AG08395 (cell line): ENCODE results near the gene HMG20A.

ENCODE experiments used
- DNase-seq: peaks from one replicate; pipeline ENCODE4 v3.0.0; 2012; ENCODE audit warnings: mixed read lengths, low spot score

Gene HMG20A

GRCh38 chr15:77478051-77478450 is 57.4 kb downstream of the HMG20A start:
- no peak for DNase-seq

DNA sequence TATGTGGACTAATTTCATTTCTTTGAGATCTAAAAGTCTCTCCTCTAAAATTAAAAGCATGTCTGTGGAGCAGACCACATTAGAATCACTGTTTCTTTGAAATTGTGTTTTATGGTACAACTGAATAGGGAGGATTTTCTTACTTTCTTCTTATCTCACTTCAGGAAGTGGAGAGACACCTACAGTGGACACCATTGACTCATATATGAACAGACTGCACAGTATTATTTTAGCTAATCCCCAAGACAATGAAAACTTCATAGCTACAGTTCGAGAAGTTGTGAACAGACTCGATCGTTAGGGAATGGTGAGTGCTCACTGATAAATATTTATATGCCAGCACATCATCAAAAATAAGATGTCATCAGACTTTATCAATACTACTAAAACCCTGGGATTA is 58.3 kb downstream of the HMG20A start:
- no peak for DNase-seq

DNA sequence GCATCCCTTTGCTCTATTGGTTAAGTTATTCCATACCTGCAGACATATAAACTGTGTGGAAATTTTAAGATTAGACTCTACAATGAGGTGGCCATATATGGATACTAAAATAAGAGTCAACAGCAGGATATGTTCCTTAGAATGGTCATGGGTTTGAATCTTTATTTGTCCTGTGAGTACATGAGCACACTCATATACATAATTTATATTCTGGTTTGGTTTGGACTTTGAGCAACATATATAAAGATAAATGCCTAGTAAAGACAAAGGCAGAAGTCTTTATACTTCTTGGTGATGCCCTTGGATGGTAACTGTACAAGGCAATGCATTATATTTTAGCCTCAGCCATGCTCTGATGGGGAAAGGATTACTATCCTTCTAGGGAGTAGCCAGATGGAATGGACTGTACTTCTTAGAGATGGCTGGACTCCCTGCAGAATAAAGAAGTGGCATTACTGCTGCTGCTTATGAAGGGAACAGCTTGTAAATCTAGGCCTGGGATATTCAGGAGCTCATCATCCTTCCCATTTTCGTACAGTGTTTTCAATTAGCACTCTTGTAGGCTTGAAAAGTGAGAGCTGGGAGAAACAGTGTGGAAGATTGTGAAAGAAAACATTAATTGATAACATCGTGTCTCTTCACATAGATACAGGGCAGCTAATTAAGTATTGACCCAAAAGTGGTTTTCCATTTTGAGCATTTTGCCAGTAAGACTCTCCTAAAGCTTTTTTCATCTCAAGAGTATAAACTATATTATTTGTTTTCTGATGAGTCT is 60.4 kb downstream of the HMG20A start:
- DNase-seq = no peak

GRCh38 chr15:77481670-77482069 is 61.0 kb downstream of the HMG20A start:
- no peak for DNase-seq

DNA sequence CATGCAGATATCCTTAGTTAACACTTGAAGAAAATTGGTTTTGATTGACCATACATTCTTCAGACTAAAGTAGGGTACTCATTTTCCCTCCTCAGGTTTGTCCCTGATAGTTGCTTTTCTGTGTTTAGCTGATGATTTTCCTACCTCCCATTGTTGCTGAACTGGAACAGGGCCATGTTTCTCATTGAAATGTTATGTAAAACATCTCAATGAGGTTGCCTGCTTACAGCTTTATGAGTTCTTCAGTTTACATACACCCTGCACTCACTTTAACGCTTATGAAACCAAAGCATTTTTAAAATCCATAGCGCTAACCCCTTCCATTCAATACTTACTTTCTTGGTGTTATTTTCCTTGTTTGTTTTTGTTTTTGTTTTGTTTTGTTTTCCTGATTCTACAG is 61.9 kb downstream of the HMG20A start:
- peak; percentile 57 for DNase-seq

DNA sequence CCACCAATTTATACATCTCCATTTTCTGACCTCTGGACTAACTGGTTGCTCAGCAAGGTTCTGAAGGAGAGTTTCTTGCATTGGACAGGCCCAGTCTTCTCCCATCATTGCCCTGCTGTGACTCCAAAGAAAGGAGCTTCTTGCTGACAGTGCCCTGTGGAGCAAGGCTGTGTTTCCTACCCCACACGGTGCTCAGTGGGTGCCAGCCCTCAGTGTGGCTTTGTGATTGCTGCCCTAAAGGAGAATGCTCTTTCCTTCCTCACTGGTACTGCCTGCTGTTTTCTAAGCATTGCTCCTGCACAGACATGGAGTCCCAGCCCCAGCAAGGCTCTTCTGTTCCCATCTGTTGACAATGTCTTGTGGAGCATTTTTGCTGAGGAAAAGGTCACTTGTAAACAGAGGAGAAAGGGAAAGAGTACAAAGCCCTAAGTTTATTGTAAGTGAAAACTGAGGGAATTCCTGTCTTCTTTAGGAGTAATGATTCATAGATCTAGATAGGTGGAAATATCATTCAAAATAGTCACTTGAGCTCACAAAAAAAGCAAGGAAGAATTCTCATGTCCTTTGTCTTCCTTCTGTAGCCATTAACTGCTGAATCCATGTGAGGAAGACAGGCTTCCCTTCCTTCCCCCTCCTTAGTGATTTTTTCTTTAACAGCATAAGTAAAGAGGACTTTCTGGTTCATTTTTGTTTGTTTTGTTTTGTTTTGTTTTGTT is 62.9 kb downstream of the HMG20A start:
- no peak for DNase-seq

DNA sequence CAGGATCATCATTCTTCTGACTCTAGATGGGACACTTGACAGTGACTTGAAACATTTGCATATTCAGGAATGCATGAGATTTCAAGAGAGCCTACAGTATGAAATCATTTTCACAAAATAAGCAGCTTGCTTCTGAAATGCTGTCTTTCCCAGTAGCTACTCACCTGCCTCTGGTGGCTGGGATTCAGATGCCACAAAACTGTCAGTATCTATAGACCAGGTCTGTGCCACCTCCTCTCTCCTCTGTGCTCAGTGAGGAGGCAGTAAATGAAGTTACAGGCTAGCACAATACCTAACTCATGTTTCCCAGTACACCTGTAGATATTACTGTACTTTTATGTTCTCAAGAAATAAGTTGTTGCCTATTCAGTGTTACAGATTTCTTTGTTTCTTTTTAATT is 64.3 kb downstream of the HMG20A start:
- DNase-seq = no peak

DNA sequence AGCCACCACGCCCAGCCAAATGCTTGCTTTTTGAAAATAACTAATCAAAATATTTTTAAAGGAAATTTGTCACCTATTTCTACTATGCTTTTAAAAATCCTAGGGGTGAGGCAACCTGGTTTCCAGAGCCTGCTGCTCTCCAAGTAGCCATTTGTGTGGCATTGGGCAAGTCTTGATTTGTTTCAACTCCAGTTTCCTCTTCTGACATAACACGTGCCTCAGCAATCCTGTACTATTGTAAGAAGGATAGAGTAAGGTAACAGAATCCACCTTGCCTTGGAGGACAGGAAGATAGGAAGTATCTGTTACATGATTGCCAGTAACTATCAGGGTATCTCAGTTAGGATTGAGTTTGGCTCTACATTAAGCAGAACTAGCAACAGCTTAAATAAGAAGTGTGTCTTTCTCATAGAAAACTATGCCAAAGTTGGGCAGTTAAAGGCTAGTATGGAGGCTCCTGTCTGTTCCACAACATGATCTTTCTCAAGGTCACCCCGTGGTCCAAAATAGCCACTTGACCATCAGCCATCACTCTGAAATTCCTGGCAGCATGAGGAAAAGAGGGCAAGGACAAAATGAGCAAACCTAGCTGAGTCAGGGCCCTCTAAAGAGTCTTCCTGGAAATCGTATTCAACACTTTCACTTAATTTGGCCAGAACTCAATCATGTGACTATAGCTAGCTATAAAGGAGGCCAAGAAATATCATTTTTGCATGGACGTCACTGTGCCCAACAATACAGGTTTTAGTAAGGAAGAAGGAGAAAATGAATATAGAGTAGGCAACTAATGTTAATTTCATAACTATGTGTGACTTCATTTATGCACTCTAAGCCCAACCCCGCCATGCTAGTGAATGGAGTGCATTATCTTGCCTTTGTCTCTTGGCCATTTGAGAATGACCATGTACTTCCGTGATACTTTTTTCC is 66.1 kb downstream of the HMG20A start:
- DNase-seq = no peak

- DNase-seq = no peak
These were observed 66.8 kb downstream of the HMG20A start for GRCh38 chr15:77487469-77487842.

DNA sequence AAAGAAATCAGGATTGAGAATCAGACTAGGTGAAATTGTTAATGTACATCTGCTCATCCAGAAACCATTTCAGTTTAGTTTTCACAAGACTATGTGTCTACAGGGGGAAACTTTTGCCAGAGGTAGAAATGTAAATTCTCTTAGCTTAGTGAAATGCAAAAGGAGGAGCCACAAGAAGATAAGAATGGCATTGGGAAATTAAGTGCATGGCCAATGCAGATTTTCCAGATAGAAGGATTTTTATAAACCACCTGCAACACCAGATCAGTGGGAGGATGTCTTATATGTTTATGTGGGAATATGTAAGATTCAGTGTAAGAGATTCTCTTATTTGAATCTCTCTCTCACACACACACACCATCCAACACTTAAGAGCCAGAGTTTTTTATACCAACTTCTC is 67.2 kb downstream of the HMG20A start:
- DNase-seq = no peak

DNA sequence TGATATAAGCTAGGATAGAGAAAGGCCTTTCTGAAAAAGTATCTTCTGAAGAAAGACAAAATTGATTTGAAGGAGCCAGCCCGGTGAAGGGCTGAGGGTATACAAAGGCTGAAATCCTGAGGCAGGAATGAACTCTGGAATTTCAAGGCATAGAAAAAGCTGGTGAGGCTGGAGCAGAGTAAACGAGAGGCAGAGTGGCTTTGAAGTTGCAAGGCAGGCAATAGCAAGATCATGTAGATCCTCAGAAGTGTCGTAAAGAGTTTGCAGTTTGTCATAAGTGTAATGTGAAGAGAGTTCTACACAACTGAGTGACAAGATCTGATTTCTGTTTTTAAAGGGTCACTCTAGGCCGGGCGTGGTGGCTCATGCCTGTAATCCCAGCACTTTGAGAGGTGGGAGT is 69.0 kb downstream of the HMG20A start:
- no peak for DNase-seq

DNA sequence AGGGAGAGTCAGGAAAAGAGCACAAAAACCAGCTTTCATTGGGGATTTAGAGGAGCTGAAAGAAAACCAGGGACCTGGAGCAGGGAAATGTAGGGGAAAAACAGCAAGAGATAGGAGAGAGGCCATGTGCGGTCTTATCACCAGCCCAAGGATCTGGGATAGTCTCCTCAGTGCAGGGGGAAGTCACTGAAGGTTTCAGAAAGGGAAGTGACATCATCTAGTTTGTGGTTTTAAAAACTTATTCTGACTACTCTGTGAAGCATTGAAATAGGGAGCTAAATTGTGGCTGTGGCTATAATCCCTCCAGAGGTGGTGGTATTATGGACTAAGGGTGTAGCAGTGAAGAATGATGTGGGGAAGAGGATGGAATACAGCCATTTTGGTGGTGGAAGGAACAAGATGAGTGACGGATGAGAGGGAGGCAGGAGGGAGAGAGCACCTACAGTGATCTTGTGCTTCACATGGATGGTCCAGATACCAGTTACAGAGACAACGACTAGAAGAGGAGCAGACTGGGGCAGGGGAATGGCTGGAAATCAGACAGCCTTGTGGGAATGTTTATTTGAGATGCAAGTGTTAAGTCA is 72.7 kb downstream of the HMG20A start:
- peak; percentile 17 for DNase-seq

DNA sequence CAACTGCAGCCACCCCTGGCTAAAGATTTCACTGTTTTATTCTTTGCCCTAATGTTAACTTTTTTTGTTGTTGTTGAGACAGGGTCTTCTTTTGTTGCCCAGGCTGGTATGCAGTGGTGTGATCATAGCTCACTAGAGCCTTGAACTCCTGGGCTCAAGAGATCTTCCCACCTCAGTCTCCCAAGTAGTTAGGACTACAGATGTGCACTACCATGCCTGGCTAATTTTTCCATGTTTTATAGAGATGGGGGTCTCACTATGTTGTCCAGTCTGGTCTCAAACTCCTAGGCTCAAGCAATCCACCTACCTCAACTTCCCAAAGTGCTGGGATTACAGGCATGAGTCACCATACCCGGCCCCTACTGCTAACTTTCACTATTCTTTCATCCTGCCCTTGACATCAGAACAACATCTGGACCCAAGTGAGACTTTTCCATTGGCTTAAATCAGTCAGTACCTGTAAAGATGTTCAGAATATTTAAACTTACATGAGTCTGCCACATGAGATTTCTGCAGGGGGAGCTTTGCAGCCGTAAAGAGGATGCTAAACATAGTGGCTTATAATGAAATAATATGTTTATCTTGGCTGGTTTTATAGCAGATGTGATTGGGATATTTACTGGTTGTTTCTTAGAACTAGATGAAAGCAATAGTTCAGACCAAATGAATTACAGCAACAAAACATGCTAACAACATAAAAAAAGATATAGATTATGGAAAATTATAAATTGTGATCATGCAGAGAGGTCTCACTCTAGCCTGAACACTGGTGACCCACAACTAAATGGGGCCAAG is 73.6 kb downstream of the HMG20A start:
- DNase-seq = no peak

DNA sequence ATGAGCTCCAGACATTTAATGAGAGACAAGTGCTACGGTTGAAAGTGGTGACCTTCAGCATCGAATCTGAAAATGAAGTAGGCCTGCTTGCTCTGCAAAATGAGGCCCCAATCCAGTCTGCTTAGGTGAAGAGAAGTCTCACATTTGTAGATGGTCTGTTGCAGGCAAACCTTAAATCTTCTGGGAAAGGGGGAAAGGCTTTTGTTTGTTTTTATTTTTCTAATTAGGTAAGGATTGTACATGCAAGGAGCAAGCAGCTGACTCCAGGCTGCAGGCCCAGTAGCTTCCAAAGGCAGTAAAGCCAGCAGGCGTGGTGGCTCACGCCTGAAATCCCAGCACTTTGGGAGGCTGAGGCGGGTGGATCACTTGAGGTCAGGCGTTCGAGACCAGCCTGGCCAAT is 74.3 kb downstream of the HMG20A start:
- no peak for DNase-seq

DNA sequence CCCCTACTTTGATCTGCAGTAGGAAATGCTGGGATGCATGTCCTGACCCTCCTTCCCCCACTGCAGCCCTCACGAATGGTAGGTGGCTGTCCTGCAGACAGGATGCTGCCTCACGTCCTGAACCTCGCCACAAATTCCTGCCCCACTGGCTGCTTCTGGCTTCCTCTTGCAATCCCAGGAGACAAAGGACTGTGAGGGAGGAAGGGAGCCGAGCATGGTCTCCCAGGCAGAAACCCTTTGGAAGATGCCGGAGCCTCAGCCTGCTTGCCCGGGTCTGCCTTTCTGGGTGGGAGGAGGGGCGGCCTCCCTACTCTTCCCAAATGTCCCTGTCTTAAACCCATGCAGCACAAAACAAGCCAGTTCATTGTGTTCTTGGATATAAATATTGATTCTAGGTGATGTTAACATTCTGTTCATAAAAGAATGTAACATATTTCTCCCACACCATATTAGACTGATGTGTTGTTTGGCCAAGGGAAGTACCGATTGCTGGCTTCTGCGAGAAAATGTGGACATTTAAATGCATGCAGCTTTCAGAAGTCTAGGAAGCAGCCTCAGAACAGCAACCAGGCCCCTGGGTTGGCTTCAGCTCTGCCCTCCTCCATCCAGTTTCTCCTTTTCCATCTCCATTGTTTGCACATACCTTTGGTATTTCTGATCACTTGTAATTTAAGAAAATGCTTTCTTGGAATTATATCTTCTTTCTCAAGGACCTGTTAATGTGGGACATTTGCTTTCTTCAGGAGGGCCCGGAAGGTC is 75.3 kb downstream of the HMG20A start:
- peak; percentile 18 for DNase-seq

- peak; percentile 92 for DNase-seq
These were observed 76.0 kb downstream of the HMG20A start for GRCh38 chr15:77496715-77497109.

DNA sequence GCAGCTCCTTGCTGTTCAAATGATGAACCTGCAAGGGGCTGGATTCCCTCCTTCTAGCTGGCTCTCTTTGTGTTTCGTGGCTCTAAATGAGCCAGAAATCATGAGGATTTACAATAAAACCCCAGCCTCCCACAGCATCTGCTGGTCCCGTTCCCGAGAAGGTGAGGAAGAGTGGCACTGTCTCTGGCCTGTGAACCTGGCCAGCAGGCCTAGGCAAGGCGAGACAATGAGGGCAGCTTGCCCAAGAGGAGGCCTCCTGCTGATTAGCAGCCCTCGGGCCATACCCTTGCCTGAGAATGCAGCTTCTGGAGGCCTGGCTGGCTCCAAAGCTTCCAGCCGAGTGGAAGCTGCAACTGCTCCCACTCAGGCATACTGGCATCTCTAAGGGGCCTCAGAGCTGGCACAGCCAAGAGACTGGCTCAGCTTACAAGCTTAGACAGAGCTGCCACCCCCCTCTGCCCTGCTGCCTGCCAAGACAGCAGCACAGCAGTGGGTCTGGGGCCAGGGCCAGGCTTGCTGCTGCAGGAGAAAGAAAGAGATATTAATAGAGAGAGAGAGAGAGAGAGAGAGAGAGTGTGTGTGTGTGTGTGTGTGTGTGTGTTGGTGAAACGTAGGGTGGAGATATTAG is 76.5 kb downstream of the HMG20A start:
- peak; percentile 49 for DNase-seq

- DNase-seq = no peak
These were observed 77.3 kb downstream of the HMG20A start for GRCh38 chr15:77497942-77498361.

GRCh38 chr15:77499087-77499760 is 78.5 kb downstream of the HMG20A start:
- no peak for DNase-seq

- DNase-seq = no peak
These were observed 80.3 kb downstream of the HMG20A start for GRCh38 chr15:77500989-77501388.
